ENCODE measurements around the gene SRRM4. TPM values are rescaled to one million over a fixed set of nuclear protein-coding genes. Genes with fewer than 3 reads are reported as not detected.

Gene SRRM4
- total RNA-seq, 1 experiment from 2014 or later, result 1.4 TPM

DNA sequence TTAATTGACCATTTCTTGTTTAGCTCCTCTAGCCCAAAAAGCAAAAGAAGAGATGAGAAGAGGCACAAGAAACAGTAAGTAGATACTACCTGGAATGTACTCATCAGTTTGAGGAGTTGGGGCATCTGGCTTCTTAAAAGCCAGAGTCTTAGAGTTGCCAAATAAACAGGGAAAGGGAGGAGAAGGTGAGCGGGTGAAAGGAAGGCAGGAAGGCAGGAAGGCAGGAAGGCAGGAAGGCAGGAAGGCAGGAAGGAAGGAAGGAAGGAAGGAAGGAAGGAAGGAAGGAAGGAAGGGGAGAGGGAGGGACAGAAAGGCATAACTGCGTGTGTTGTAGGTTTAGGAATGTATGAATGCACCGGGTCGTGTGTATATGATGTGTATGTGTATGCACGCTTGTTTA lies 140.7 kb downstream of the SRRM4 start:
- Mint-ChIP-seq H3K27me3 (ENCODE audit: low read depth) (no peaks in the 10 kb centered on the region; the same call in 1 of the 2 replicates), H3K9me3 (no peaks in the 10 kb centered on the region), H3K4me1 (peaks cover 9 to 16% of the 10 kb centered on the region in 2 experiments), H3K27ac (peak overlapping the region in 1 of 3 experiments; percentile 41; a peak in 2 of 7 replicates), H3K36me3 (ENCODE audit: insufficient read depth in 1 of 3, low read depth in 3 of 3) (no peaks in the 10 kb centered on the region), H3K4me3 (no peak overlapping the region)
- no peak overlapping the region for H3K18ac ChIP-seq (ENCODE audit: insufficient read length, low read depth, low read length)
- no CpG with 5 or more reads among the region's 5 CpGs for WGBS (ENCODE audit: extremely low coverage, insufficient read length, low lambda C conversion rate)
- no peak overlapping the region for H3K4me2 ChIP-seq (ENCODE audit: insufficient read depth, insufficient read length, low read length)
- H3K23ac ChIP-seq (ENCODE audit: insufficient read length, low read depth, low read length), result no peak overlapping the region
- no peak overlapping the region for H4K5ac ChIP-seq (ENCODE audit: insufficient read length, low read depth, low read length)
- DNase-seq, result no peak
- no peak overlapping the region for H2BK5ac ChIP-seq (ENCODE audit: insufficient read length, low read length)
- H2AFZ ChIP-seq (ENCODE audit: low read length), result no peak overlapping the region
- H3K4ac ChIP-seq (ENCODE audit: low read depth, low read length), result no peak overlapping the region
- no peak overlapping the region for H3K27ac ChIP-seq (ENCODE audit: insufficient read length, low read depth, low read length)
- no peak overlapping the region for H3K56ac ChIP-seq (ENCODE audit: insufficient read length, low read depth, low read length)
- TF ChIP-seq, protein P1, sequence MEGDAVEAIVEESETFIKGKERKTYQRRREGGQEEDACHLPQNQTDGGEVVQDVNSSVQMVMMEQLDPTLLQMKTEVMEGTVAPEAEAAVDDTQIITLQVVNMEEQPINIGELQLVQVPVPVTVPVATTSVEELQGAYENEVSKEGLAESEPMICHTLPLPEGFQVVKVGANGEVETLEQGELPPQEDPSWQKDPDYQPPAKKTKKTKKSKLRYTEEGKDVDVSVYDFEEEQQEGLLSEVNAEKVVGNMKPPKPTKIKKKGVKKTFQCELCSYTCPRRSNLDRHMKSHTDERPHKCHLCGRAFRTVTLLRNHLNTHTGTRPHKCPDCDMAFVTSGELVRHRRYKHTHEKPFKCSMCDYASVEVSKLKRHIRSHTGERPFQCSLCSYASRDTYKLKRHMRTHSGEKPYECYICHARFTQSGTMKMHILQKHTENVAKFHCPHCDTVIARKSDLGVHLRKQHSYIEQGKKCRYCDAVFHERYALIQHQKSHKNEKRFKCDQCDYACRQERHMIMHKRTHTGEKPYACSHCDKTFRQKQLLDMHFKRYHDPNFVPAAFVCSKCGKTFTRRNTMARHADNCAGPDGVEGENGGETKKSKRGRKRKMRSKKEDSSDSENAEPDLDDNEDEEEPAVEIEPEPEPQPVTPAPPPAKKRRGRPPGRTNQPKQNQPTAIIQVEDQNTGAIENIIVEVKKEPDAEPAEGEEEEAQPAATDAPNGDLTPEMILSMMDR (conservative IDR thresholded peaks at IDR 0.05), result no peak
- no peak overlapping the region for H3K14ac ChIP-seq (ENCODE audit: insufficient read depth, low read length)
- H2BK12ac ChIP-seq (ENCODE audit: insufficient read length, low read depth, low read length), result no peak overlapping the region
- H4K8ac ChIP-seq (replicated peaks; ENCODE audit: insufficient read length, low read depth, low read length), result no peak overlapping the region
- H3K4me1 ChIP-seq (ENCODE audit: insufficient read depth, low read length), result no peaks in the 10 kb centered on the region
- no peak overlapping the region for H2BK15ac ChIP-seq (ENCODE audit: low read depth, low read length)
- H3K9ac ChIP-seq (ENCODE audit: extremely low read depth, insufficient read length, low read length), result no peak overlapping the region
- no peak overlapping the region for H2BK20ac ChIP-seq (ENCODE audit: low read depth, low read length, poor library complexity, severe bottlenecking)
- H2AK5ac ChIP-seq (ENCODE audit: insufficient read length, low read length), result no peak overlapping the region
- no peaks in the 10 kb centered on the region for H3K27me3 ChIP-seq (ENCODE audit: insufficient read depth, low read length)
- no peaks in the 10 kb centered on the region for H3K79me2 ChIP-seq (ENCODE audit: insufficient read depth, low read length)
- H3K79me1 ChIP-seq (ENCODE audit: insufficient read depth, low read depth, low read length, poor library complexity, severe bottlenecking), result no peaks in the 10 kb centered on the region
- no peaks in the 10 kb centered on the region for H4K20me1 ChIP-seq (ENCODE audit: control insufficient read depth, insufficient read depth, insufficient read length)
- H2BK120ac ChIP-seq (ENCODE audit: low read depth, low read length, poor library complexity, severe bottlenecking), result no peak overlapping the region
- no peak overlapping the region for H4K91ac ChIP-seq (ENCODE audit: insufficient read length, low read depth, low read length)
- no peak overlapping the region for H3T11ph ChIP-seq (ENCODE audit: low read length)
- no peaks in the 10 kb centered on the region for H3K23me2 ChIP-seq (ENCODE audit: insufficient read length, low read depth, low read length, poor library complexity, severe bottlenecking)
- no peaks in the 10 kb centered on the region for H3K9me3 ChIP-seq (ENCODE audit: control insufficient read depth, low read depth, low read length)

All from H9 (cell line).